ENCODE data around the gene DHRS7.

GRCh38 chr14:60154671-60155070, 10.5 kb downstream of the DHRS7 start:
- TF ChIP-seq CTCF (conservative IDR thresholded peaks at IDR 0.05; ENCODE audit: low read length) (no peak), EZH2phosphoT487 (IDR thresholded peaks at IDR 0.05; ENCODE audit: borderline replicate concordance) (no peak)
